Esophagus muscularis mucosa (tissue), 4 donors: ENCODE results near the gene MLNR.

Experiments
- EP300 ChIP-seq: sonication (generic); formaldehyde crosslinking; IDR thresholded peaks from one replicate; pipeline ENCODE4 v1.6.1; 2017; ENCODE audit warnings: antibody characterized with exemption
- POLR2A ChIP-seq: fragments of 450-650 bp; IDR thresholded peaks from one replicate; pipeline ENCODE4 v1.6.1; 2017; ENCODE audit warnings: antibody characterized with exemption, moderate library complexity, mild to moderate bottlenecking, low read depth
- POLR2AphosphoS5 ChIP-seq, 2 donors: sonication (generic); formaldehyde crosslinking; IDR thresholded peaks; one replicate each; pipeline ENCODE4 v1.6.1; 2017; ENCODE audit warnings: antibody characterized with exemption in 2 of 2
- TF ChIP-seq, protein P1 (sequence below), 3 experiments: fragments of 200-600 bp in 2 of 3; fragments of 450-650 bp in 1 of 3; sonication (generic) in 2 of 3; IDR thresholded peaks; one replicate each; pipeline ENCODE4 v1.5.1; 2017 to 2019; ENCODE audit warnings: antibody characterized with exemption in 3 of 3, mild to moderate bottlenecking in 2 of 3, moderate library complexity in 1 of 3

DNA sequence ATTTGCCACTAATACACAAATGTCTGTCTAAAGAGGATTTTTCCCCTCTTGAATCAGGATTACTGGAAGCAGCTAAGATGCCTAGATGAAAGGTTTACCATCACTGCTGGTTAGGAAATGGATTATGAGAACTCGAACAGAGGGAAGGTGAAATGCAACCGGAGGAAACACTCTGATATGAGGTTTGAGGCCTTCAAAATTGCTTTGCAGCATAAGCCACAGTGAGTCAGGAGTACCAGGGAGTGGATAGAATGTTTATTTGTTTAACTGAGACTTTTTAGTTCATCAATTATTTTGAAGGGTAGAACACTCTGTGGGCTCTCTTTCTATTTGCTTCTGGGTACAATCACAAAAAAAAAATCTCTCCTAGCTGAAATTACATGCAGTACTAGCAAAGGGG lies 45.7 kb downstream of the MLNR start:
- TF ChIP-seq, protein P1, sequence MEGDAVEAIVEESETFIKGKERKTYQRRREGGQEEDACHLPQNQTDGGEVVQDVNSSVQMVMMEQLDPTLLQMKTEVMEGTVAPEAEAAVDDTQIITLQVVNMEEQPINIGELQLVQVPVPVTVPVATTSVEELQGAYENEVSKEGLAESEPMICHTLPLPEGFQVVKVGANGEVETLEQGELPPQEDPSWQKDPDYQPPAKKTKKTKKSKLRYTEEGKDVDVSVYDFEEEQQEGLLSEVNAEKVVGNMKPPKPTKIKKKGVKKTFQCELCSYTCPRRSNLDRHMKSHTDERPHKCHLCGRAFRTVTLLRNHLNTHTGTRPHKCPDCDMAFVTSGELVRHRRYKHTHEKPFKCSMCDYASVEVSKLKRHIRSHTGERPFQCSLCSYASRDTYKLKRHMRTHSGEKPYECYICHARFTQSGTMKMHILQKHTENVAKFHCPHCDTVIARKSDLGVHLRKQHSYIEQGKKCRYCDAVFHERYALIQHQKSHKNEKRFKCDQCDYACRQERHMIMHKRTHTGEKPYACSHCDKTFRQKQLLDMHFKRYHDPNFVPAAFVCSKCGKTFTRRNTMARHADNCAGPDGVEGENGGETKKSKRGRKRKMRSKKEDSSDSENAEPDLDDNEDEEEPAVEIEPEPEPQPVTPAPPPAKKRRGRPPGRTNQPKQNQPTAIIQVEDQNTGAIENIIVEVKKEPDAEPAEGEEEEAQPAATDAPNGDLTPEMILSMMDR (IDR thresholded peaks at IDR 0.05) = no peak
- TF ChIP-seq EP300 (no peak), POLR2AphosphoS5 (IDR thresholded peaks at IDR 0.05) (no peak), POLR2A (no peak)
